Measurements from ENCODE around the gene SYPL2.

Gene SYPL2

GRCh38 chr1:109454497-109455133 lies 11.7 kb upstream of the SYPL2 start:
- no peak for ATAC-seq
- no peak for TF ChIP-seq POU6F1 (CRISPR knock-in tag; IDR thresholded peaks at IDR 0.05; ENCODE audit: borderline replicate concordance, low read depth)
- TF ChIP-seq BACH2 (CRISPR knock-in tag; IDR thresholded peaks at IDR 0.05; ENCODE audit: borderline replicate concordance) = no peak
- TF ChIP-seq SNAI2 (CRISPR knock-in tag; IDR thresholded peaks at IDR 0.05) = no peak
- no peak for TF ChIP-seq ISL1 (CRISPR knock-in tag; IDR thresholded peaks at IDR 0.05)
- TF ChIP-seq, protein P1, sequence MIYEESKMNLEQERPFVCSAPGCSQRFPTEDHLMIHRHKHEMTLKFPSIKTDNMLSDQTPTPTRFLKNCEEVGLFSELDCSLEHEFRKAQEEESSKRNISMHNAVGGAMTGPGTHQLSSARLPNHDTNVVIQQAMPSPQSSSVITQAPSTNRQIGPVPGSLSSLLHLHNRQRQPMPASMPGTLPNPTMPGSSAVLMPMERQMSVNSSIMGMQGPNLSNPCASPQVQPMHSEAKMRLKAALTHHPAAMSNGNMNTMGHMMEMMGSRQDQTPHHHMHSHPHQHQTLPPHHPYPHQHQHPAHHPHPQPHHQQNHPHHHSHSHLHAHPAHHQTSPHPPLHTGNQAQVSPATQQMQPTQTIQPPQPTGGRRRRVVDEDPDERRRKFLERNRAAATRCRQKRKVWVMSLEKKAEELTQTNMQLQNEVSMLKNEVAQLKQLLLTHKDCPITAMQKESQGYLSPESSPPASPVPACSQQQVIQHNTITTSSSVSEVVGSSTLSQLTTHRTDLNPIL (CRISPR knock-in tag; IDR thresholded peaks at IDR 0.05; ENCODE audit: low read depth) = no peak
- TF ChIP-seq ZFP30 (CRISPR knock-in tag; IDR thresholded peaks at IDR 0.05) = no peak
- TF ChIP-seq CSRNP3 (CRISPR knock-in tag; IDR thresholded peaks at IDR 0.05) = no peak
- TF ChIP-seq CSDC2 (CRISPR knock-in tag; IDR thresholded peaks at IDR 0.05) = no peak
- no peak for TF ChIP-seq RARB (CRISPR knock-in tag; IDR thresholded peaks at IDR 0.05)
- no peak for TF ChIP-seq TCF4 (CRISPR knock-in tag; IDR thresholded peaks at IDR 0.05; ENCODE audit: borderline replicate concordance)
- TF ChIP-seq TOX (CRISPR knock-in tag; IDR thresholded peaks at IDR 0.05; ENCODE audit: borderline replicate concordance) = no peak
- no peak for TF ChIP-seq ZFP3 (CRISPR knock-in tag; IDR thresholded peaks at IDR 0.05)
- TF ChIP-seq PPARA (CRISPR knock-in tag; IDR thresholded peaks at IDR 0.05; ENCODE audit: borderline replicate concordance) = no peak
- TF ChIP-seq, protein P2, sequence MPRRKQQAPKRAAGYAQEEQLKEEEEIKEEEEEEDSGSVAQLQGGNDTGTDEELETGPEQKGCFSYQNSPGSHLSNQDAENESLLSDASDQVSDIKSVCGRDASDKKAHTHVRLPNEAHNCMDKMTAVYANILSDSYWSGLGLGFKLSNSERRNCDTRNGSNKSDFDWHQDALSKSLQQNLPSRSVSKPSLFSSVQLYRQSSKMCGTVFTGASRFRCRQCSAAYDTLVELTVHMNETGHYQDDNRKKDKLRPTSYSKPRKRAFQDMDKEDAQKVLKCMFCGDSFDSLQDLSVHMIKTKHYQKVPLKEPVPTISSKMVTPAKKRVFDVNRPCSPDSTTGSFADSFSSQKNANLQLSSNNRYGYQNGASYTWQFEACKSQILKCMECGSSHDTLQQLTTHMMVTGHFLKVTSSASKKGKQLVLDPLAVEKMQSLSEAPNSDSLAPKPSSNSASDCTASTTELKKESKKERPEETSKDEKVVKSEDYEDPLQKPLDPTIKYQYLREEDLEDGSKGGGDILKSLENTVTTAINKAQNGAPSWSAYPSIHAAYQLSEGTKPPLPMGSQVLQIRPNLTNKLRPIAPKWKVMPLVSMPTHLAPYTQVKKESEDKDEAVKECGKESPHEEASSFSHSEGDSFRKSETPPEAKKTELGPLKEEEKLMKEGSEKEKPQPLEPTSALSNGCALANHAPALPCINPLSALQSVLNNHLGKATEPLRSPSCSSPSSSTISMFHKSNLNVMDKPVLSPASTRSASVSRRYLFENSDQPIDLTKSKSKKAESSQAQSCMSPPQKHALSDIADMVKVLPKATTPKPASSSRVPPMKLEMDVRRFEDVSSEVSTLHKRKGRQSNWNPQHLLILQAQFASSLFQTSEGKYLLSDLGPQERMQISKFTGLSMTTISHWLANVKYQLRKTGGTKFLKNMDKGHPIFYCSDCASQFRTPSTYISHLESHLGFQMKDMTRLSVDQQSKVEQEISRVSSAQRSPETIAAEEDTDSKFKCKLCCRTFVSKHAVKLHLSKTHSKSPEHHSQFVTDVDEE (CRISPR knock-in tag; IDR thresholded peaks at IDR 0.05) = no peak
- no peak for TF ChIP-seq ZNF8 (CRISPR knock-in tag; IDR thresholded peaks at IDR 0.05)
- TF ChIP-seq ZNF70 (CRISPR knock-in tag; IDR thresholded peaks at IDR 0.05) = no peak

DNA sequence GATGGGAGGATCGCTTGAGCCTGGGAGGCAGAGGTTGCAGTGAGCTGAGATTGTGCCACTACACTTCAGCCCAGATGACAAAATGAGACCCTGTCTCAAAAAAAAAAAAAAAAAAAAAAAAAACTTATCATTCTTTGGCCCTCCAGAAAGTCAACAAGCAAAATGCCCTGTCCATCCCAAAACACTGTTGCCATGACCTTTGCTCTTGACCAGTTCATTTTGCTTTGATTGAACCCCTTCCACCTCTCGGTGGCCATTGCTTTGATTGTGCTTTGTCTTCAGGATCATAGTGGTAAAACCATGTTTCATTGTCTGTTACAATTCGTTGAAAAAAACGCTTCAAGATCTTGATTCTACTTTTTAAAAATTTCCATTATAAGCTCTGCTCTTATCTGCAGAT lies 8.5 kb upstream of the SYPL2 start:
- no peak for TF ChIP-seq RARB (CRISPR knock-in tag; IDR thresholded peaks at IDR 0.05)
- no peak for TF ChIP-seq SNAI2 (CRISPR knock-in tag; IDR thresholded peaks at IDR 0.05)
- TF ChIP-seq ZFP3 (CRISPR knock-in tag; IDR thresholded peaks at IDR 0.05) = no peak
- TF ChIP-seq, protein P1 (CRISPR knock-in tag; IDR thresholded peaks at IDR 0.05; ENCODE audit: low read depth) = no peak
- no peak for TF ChIP-seq PPARA (CRISPR knock-in tag; IDR thresholded peaks at IDR 0.05; ENCODE audit: borderline replicate concordance)
- TF ChIP-seq TCF4 (CRISPR knock-in tag; IDR thresholded peaks at IDR 0.05; ENCODE audit: borderline replicate concordance) = no peak
- TF ChIP-seq ZNF70 (CRISPR knock-in tag; IDR thresholded peaks at IDR 0.05) = no peak
- TF ChIP-seq BACH2 (CRISPR knock-in tag; IDR thresholded peaks at IDR 0.05; ENCODE audit: borderline replicate concordance) = no peak
- TF ChIP-seq, protein P2 (CRISPR knock-in tag; IDR thresholded peaks at IDR 0.05) = no peak
- TF ChIP-seq ARNTL (CRISPR knock-in tag; IDR thresholded peaks at IDR 0.05; ENCODE audit: borderline replicate concordance, low read depth) = no peak
- TF ChIP-seq ZFP30 (CRISPR knock-in tag; IDR thresholded peaks at IDR 0.05) = no peak
- TF ChIP-seq TOX (CRISPR knock-in tag; IDR thresholded peaks at IDR 0.05; ENCODE audit: borderline replicate concordance) = no peak
- no peak for TF ChIP-seq CSRNP3 (CRISPR knock-in tag; IDR thresholded peaks at IDR 0.05)
- no peak for TF ChIP-seq POU6F1 (CRISPR knock-in tag; IDR thresholded peaks at IDR 0.05; ENCODE audit: borderline replicate concordance, low read depth)
- no peak for TF ChIP-seq CSDC2 (CRISPR knock-in tag; IDR thresholded peaks at IDR 0.05)
- TF ChIP-seq GLIS3 (CRISPR knock-in tag; IDR thresholded peaks at IDR 0.05) = no peak
- TF ChIP-seq, protein P3, sequence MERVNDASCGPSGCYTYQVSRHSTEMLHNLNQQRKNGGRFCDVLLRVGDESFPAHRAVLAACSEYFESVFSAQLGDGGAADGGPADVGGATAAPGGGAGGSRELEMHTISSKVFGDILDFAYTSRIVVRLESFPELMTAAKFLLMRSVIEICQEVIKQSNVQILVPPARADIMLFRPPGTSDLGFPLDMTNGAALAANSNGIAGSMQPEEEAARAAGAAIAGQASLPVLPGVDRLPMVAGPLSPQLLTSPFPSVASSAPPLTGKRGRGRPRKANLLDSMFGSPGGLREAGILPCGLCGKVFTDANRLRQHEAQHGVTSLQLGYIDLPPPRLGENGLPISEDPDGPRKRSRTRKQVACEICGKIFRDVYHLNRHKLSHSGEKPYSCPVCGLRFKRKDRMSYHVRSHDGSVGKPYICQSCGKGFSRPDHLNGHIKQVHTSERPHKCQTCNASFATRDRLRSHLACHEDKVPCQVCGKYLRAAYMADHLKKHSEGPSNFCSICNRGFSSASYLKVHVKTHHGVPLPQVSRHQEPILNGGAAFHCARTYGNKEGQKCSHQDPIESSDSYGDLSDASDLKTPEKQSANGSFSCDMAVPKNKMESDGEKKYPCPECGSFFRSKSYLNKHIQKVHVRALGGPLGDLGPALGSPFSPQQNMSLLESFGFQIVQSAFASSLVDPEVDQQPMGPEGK (CRISPR knock-in tag; IDR thresholded peaks at IDR 0.05; ENCODE audit: borderline replicate concordance) = no peak
- ATAC-seq = no peak
